ENCODE measurements around the gene SYNGAP1.

DNA sequence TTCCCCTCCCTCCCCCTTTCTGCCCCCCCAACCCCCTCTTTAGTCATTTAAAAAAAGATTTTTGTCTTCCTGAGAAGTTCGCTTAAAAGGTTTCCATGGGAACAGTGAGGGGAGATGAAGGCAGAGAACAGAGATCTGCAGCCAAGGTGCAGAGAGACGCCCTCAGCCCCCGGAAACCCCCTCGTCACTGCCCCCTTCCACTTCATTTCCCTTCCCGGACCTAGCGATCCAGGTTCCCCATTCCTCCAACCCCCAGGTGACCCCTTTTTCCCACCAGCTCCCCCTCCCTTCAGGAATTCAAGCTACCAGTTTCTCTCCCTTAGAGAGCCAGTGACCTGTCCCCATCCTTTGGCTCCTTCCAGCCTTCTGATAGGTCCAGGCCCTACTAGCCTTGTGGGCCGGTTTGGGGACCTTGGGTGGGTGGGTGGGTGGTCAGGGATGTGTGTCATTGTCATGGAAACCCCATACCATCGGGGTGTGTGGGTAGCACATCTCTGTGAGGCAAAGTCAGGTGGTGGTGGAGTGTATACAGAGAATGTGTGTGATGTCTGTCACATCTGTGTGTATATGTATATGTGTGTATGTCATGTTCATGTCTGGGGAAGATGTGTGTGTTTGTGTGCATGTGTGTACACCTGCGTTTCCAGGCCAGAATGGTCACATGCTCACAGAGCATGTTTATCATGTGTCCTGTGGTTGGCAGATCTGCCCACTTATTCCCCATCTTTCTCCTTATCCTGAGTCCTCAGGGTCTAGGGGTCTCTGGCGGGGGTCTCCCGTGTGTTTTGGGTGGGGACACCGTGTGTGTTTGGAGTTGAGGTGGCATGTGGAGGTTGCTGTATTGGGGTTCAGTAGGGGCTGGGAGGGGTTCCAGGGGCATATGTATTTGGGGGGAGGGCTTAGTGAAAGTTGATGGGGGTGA is 7.0 kb downstream of the SYNGAP1 start:
- TF ChIP-seq, protein P1, sequence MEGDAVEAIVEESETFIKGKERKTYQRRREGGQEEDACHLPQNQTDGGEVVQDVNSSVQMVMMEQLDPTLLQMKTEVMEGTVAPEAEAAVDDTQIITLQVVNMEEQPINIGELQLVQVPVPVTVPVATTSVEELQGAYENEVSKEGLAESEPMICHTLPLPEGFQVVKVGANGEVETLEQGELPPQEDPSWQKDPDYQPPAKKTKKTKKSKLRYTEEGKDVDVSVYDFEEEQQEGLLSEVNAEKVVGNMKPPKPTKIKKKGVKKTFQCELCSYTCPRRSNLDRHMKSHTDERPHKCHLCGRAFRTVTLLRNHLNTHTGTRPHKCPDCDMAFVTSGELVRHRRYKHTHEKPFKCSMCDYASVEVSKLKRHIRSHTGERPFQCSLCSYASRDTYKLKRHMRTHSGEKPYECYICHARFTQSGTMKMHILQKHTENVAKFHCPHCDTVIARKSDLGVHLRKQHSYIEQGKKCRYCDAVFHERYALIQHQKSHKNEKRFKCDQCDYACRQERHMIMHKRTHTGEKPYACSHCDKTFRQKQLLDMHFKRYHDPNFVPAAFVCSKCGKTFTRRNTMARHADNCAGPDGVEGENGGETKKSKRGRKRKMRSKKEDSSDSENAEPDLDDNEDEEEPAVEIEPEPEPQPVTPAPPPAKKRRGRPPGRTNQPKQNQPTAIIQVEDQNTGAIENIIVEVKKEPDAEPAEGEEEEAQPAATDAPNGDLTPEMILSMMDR (IDR thresholded peaks at IDR 0.05; ENCODE audit: insufficient read depth, low read length, poor library complexity, severe bottlenecking): no peak
- no peak for TF ChIP-seq EZH2phosphoT487 (conservative IDR thresholded peaks at IDR 0.05; ENCODE audit: low read length)
